ENCODE data around the gene XAGE1A.
"Not testable (repeated sequence)": the region's sequence is repeated elsewhere in the genome, so short reads cannot be mapped to it uniquely, and the experiment has no call there.

The XAGE1A gene

GRCh38 chrX:52495545-52496418 lies at the start of gene XAGE1A:
XAGE1A (plus strand) TSS chrX:52495808; CDS start chrX:52497362, 1,554 bp downstream.
- not testable (repeated sequence) for DNase-seq (ENCODE audit: low spot score)

GRCh38 chrX:52452031-52452430 lies 43.6 kb upstream of the XAGE1A start:
- not testable (repeated sequence) for DNase-seq (ENCODE audit: low spot score)

GRCh38 chrX:52471301-52471700 lies 24.3 kb upstream of the XAGE1A start:
- DNase-seq (ENCODE audit: low spot score), result not testable (repeated sequence)

- not testable (repeated sequence) for DNase-seq (ENCODE audit: low spot score)
These were observed 788 bp downstream of the XAGE1A start for GRCh38 chrX:52496419-52496772.

GRCh38 chrX:52501362-52501761 lies 5.8 kb downstream of the XAGE1A start:
- not testable (repeated sequence) for DNase-seq (ENCODE audit: low spot score)

GRCh38 chrX:52504551-52504950 lies 8.9 kb downstream of the XAGE1A start:
- no peak for DNase-seq (ENCODE audit: low spot score)

- DNase-seq (ENCODE audit: low spot score), result no peak
These were observed 11.7 kb downstream of the XAGE1A start for GRCh38 chrX:52507331-52507730.

- DNase-seq (ENCODE audit: low spot score), result no peak
These were observed 14.3 kb downstream of the XAGE1A start for GRCh38 chrX:52509916-52510315.

- DNase-seq (ENCODE audit: low spot score), result not testable (repeated sequence)
These were observed 15.5 kb downstream of the XAGE1A start for GRCh38 chrX:52511126-52511525.

GRCh38 chrX:52516110-52516986 lies 20.7 kb downstream of the XAGE1A start:
- DNase-seq (ENCODE audit: low spot score), result not testable (repeated sequence)

GRCh38 chrX:52516987-52517325 lies 21.3 kb downstream of the XAGE1A start, which contains the start of gene XAGE1B:
XAGE1B (minus strand) TSS chrX:52517063; CDS start chrX:52515527, 1,536 bp downstream.
- not testable (repeated sequence) for DNase-seq (ENCODE audit: low spot score)

GRCh38 chrX:52541051-52541450 lies 45.4 kb downstream of the XAGE1A start:
- not testable (repeated sequence) for DNase-seq (ENCODE audit: low spot score)

GRCh38 chrX:52542311-52542710 lies 46.7 kb downstream of the XAGE1A start:
- no peak for DNase-seq (ENCODE audit: low spot score)

GRCh38 chrX:52544147-52544840 lies 48.7 kb downstream of the XAGE1A start:
- DNase-seq (ENCODE audit: low spot score), result no peak

GRCh38 chrX:52548769-52549168 lies 53.2 kb downstream of the XAGE1A start:
- DNase-seq (ENCODE audit: low spot score), result not testable (repeated sequence)
